ENCODE results near the gene COG6.

The COG6 gene

GRCh38 chr13:39688699-39689405 is 33.4 kb downstream of the COG6 start:
- H3K4me3 ChIP-seq (ENCODE audit: low read depth, low read length), result no peak overlapping the region
- no peak for TF ChIP-seq CTCF (IDR thresholded peaks at IDR 0.05; ENCODE audit: borderline replicate concordance, insufficient read depth, low read depth, low read length)

- no peak for TF ChIP-seq CTCF (IDR thresholded peaks at IDR 0.05; ENCODE audit: borderline replicate concordance, insufficient read depth, low read depth, low read length)
- H3K4me3 ChIP-seq (ENCODE audit: low read depth, low read length), result no peak overlapping the region
Observed at GRCh38 chr13:39692660-39693438, 37.4 kb downstream of the COG6 start.

GRCh38 chr13:39699274-39699673 is 43.8 kb downstream of the COG6 start:
- H3K4me3 ChIP-seq (ENCODE audit: low read depth, low read length), result no peak overlapping the region
- TF ChIP-seq CTCF (IDR thresholded peaks at IDR 0.05; ENCODE audit: borderline replicate concordance, insufficient read depth, low read depth, low read length), result no peak

- no peak for TF ChIP-seq CTCF (IDR thresholded peaks at IDR 0.05; ENCODE audit: borderline replicate concordance, insufficient read depth, low read depth, low read length)
- no peak overlapping the region for H3K4me3 ChIP-seq (ENCODE audit: low read depth, low read length)
Observed at GRCh38 chr13:39712626-39713025, 57.2 kb downstream of the COG6 start.

GRCh38 chr13:39729156-39729555 is 73.7 kb downstream of the COG6 start:
- no peak for TF ChIP-seq CTCF (IDR thresholded peaks at IDR 0.05; ENCODE audit: borderline replicate concordance, insufficient read depth, low read depth, low read length)
- H3K4me3 ChIP-seq (ENCODE audit: low read depth, low read length), result no peak overlapping the region

GRCh38 chr13:39734952-39735351 is 79.5 kb downstream of the COG6 start:
- TF ChIP-seq CTCF (IDR thresholded peaks at IDR 0.05; ENCODE audit: borderline replicate concordance, insufficient read depth, low read depth, low read length), result no peak

GRCh38 chr13:39737047-39737446 is 81.6 kb downstream of the COG6 start:
- TF ChIP-seq CTCF (IDR thresholded peaks at IDR 0.05; ENCODE audit: borderline replicate concordance, insufficient read depth, low read depth, low read length), result no peak
- H3K4me3 ChIP-seq (ENCODE audit: low read depth, low read length), result no peak overlapping the region

More at GRCh38 chr13:39734952-39735351, 79.5 kb downstream of the COG6 start:
- H3K4me3 ChIP-seq (ENCODE audit: low read depth, low read length), result no peak overlapping the region
